ENCODE data around the gene MT1G.
A peak's percentile ranks its signal among the peaks of the same experiment; 100 is the strongest.
"Not testable (repeated sequence)": the region's sequence is repeated elsewhere in the genome, so short reads cannot be mapped to it uniquely, and the experiment has no call there.

MT1G gene

GRCh38 chr16:56684926-56685590 lies 17.2 kb upstream of the MT1G start:
- no peak for DNase-seq (ENCODE audit: low read depth in 2 of 2)

- DNase-seq (ENCODE audit: low read depth in 2 of 2): no peak
Measured at GRCh38 chr16:56684256-56684925, 16.5 kb upstream of the MT1G start.

- DNase-seq (ENCODE audit: low read depth in 2 of 2): no peak
Measured at GRCh38 chr16:56683424-56684172, 15.7 kb upstream of the MT1G start.

GRCh38 chr16:56682703-56683397 lies 15.0 kb upstream of the MT1G start:
- DNase-seq (ENCODE audit: low read depth in 2 of 2): no peak

- DNase-seq (ENCODE audit: low read depth in 2 of 2): peak; percentile 76 to 87
Measured at GRCh38 chr16:56681939-56682702, 14.3 kb upstream of the MT1G start, which contains the start of gene MT1X. Gene MT1X (plus strand): TSS chr16:56682470. CDS start chr16:56682541, 71 bp downstream.

- DNase-seq (ENCODE audit: low read depth in 2 of 2): no peak
Measured at GRCh38 chr16:56679818-56680217, 12.0 kb upstream of the MT1G start.

- no peak for DNase-seq (ENCODE audit: low read depth in 2 of 2)
Measured at GRCh38 chr16:56679078-56679730, 11.3 kb upstream of the MT1G start.

- no peak for DNase-seq (ENCODE audit: low read depth in 2 of 2)
Measured at GRCh38 chr16:56677474-56677873, 9.6 kb upstream of the MT1G start.

GRCh38 chr16:56675685-56676210 lies 7.9 kb upstream of the MT1G start:
- DNase-seq (ENCODE audit: low read depth in 2 of 2): peak; percentile 41 to 44

GRCh38 chr16:56674570-56674969 lies 6.7 kb upstream of the MT1G start:
- not testable (repeated sequence) for DNase-seq (ENCODE audit: low read depth in 2 of 2)

- DNase-seq (ENCODE audit: low read depth in 2 of 2): no peak
Measured at GRCh38 chr16:56673921-56674320, 6.1 kb upstream of the MT1G start.

- DNase-seq (ENCODE audit: low read depth in 2 of 2): no peak
Measured at GRCh38 chr16:56672761-56673536, 5.1 kb upstream of the MT1G start.

- DNase-seq (ENCODE audit: low read depth in 2 of 2): not testable (repeated sequence)
Measured at GRCh38 chr16:56672171-56672570, 4.3 kb upstream of the MT1G start.

GRCh38 chr16:56671691-56672090 lies 3.8 kb upstream of the MT1G start:
- not testable (repeated sequence) for DNase-seq (ENCODE audit: low read depth in 2 of 2)

- no peak for DNase-seq (ENCODE audit: low read depth in 2 of 2)
Measured at GRCh38 chr16:56670620-56670934, 2.7 kb upstream of the MT1G start.

GRCh38 chr16:56669840-56670619 lies 2.2 kb upstream of the MT1G start:
- DNase-seq (ENCODE audit: low read depth in 2 of 2): no peak

GRCh38 chr16:56669005-56669839 lies 1.4 kb upstream of the MT1G start, which contains the start of gene MT1H:
Gene MT1H (plus strand): TSS chr16:56669814. CDS start chr16:56669885, 71 bp downstream.
- no peak for DNase-seq (ENCODE audit: low read depth in 2 of 2)
